H1 (cell line): ENCODE measurements around the gene LILRB2. TPM values are rescaled to one million over a fixed set of nuclear protein-coding genes. Genes with fewer than 3 reads are reported as not detected.
"Not testable (repeated sequence)": the region's sequence is repeated elsewhere in the genome, so short reads cannot be mapped to it uniquely, and the experiment has no call there.

Source experiments
- CTCF ChIA-PET: fragments of 300-600 bp; sonication (Branson Sonifier 250); formaldehyde crosslinking; loops from one replicate; lab custom pipeline; 2021; ENCODE audit not compliant: partially characterized antibody; lab: Charles Lee
- POLR2A ChIA-PET: fragments of 300-600 bp; sonication (Branson Sonifier 250); formaldehyde crosslinking; loops from one replicate; lab custom pipeline; 2021; ENCODE audit warnings: inconsistent platforms; ENCODE audit not compliant: partially characterized antibody; lab: Charles Lee
- DNase-seq, 2 experiments: peaks; one replicate each; pipeline versions ENCODE4 v3.0.0 to v3.0.0-alpha.2; 2010 to 2022; ENCODE audit warnings: low spot score in 2 of 2, low read depth in 1 of 2, mixed read lengths in 1 of 2
- FAIRE-seq: peaks from 2 replicates; lab custom pipeline; 2011; peaks lifted over from hg19 to GRCh38; lab: Jason Lieb, UNC
- H2AFZ ChIP-seq: 2 replicates; pipeline ENCODE4 v1.8.1; 2012; ENCODE audit warnings: low read length, inconsistent platforms
- H2AK5ac ChIP-seq: 2 replicates; pipeline ENCODE4 v1.6.1; 2013; ENCODE audit warnings: low read depth, low read length
- H2BK120ac ChIP-seq: replicated peaks from 2 replicates; pipeline ENCODE3; 2013; ENCODE audit warnings: low read depth, low read length, inconsistent platforms
- H2BK12ac ChIP-seq: 2 replicates; pipeline ENCODE4 v1.6.1; 2013; ENCODE audit warnings: low read depth, low read length
- H2BK15ac ChIP-seq: 2 replicates; pipeline ENCODE4 v1.6.1; 2013; ENCODE audit warnings: low read length
- H2BK20ac ChIP-seq: 2 replicates; pipeline ENCODE4 v1.6.1; 2013; ENCODE audit warnings: low read length
- H2BK5ac ChIP-seq: 2 replicates; pipeline ENCODE4 v1.6.1; 2013; ENCODE audit warnings: low read depth, low read length
- H3K14ac ChIP-seq: 2 replicates; pipeline ENCODE4 v1.6.1; 2013; ENCODE audit warnings: inconsistent platforms; ENCODE audit not compliant: insufficient read length
- H3K18ac ChIP-seq: 2 replicates; pipeline ENCODE4 v1.6.1; 2013; ENCODE audit warnings: low read length; ENCODE audit errors: extremely low read depth
- H3K23ac ChIP-seq: 2 replicates; pipeline ENCODE4 v1.6.1; 2013; ENCODE audit warnings: inconsistent platforms; ENCODE audit not compliant: insufficient read length
- H3K23me2 ChIP-seq: 2 replicates; pipeline ENCODE4 v1.6.1; 2013; ENCODE audit warnings: low read depth, low read length
- H3K27ac ChIP-seq: 2 replicates; pipeline ENCODE4 v1.6.1; 2011; ENCODE audit warnings: low read depth, low read length, inconsistent platforms
- H3K27me3 ChIP-seq, 4 experiments: replicated peaks in 1 of 4; 1 replicate in 1 of 4; 2 replicates in 3 of 4; pipeline versions ENCODE4 v1.6.1 to v1.8.1; 2011 to 2013; ENCODE audit warnings: low read length in 3 of 4, mild to moderate bottlenecking in 3 of 4, inconsistent platforms in 2 of 4, mixed read lengths in 2 of 4, moderate library complexity in 1 of 4; ENCODE audit not compliant: control insufficient read depth in 3 of 4, insufficient read depth in 3 of 4; ENCODE audit errors: extremely low read depth in 1 of 4
- H3K36me3 ChIP-seq, 4 experiments: 2 replicates each; pipeline versions ENCODE4 v1.6.1 to v1.8.1; 2011 to 2013; ENCODE audit warnings: mild to moderate bottlenecking in 4 of 4, low read length in 3 of 4, moderate library complexity in 2 of 4, control low read depth in 1 of 4, inconsistent platforms in 1 of 4; ENCODE audit not compliant: insufficient read depth in 4 of 4, control insufficient read depth in 2 of 4
- H3K4ac ChIP-seq: replicated peaks from 2 replicates; pipeline ENCODE3; 2013; ENCODE audit warnings: low read length, low read depth, mixed read lengths, inconsistent platforms; ENCODE audit not compliant: insufficient read length
- H3K4me1 ChIP-seq, 4 experiments: replicated peaks in 1 of 4; 1 replicate in 1 of 4; 2 replicates in 3 of 4; pipeline versions ENCODE4 v1.6.1 to v1.8.1; 2011 to 2013; ENCODE audit warnings: low read length in 3 of 4, inconsistent platforms in 2 of 4, mixed read lengths in 1 of 4; ENCODE audit not compliant: insufficient read depth in 4 of 4, control insufficient read depth in 3 of 4
- H3K4me2 ChIP-seq, 2 experiments: 2 replicates each; pipeline versions ENCODE4 v1.6.1 to v1.8.1; 2011 to 2013; ENCODE audit warnings: low read depth in 2 of 2, low read length in 2 of 2, control low read depth in 1 of 2, inconsistent platforms in 1 of 2, mild to moderate bottlenecking in 1 of 2; ENCODE audit not compliant: insufficient read depth in 1 of 2
- H3K4me3 ChIP-seq, 4 experiments: fragments of 200-600, 300-600 bp in 1 of 4; sonication (generic), shearing (Covaris generic), sonication (Bioruptor Twin) in 1 of 4; 2 replicates each; pipeline versions ENCODE4 v1.5.1 to v1.8.1; 2011 to 2016; ENCODE audit warnings: low read length in 4 of 4, low read depth in 3 of 4, control low read depth in 2 of 4, inconsistent platforms in 2 of 4, mild to moderate bottlenecking in 2 of 4, mixed read lengths in 1 of 4, moderate library complexity in 1 of 4; ENCODE audit not compliant: insufficient read depth in 2 of 4; ENCODE audit errors: extremely low read depth in 1 of 4
- H3K56ac ChIP-seq: replicated peaks from 2 replicates; pipeline ENCODE3; 2013; ENCODE audit warnings: low read depth, mild to moderate bottlenecking, mixed read lengths, low read length, inconsistent platforms; ENCODE audit not compliant: insufficient read length
- H3K79me1 ChIP-seq: 2 replicates; pipeline ENCODE4 v1.6.1; 2013; ENCODE audit warnings: low read depth, low read length, control low read depth
- H3K79me2 ChIP-seq, 2 experiments: 2 replicates each; pipeline versions ENCODE4 v1.6.1 to v1.8.1; 2012 to 2013; ENCODE audit warnings: low read length in 2 of 2, mild to moderate bottlenecking in 2 of 2, inconsistent platforms in 1 of 2; ENCODE audit not compliant: insufficient read depth in 2 of 2, control insufficient read depth in 1 of 2
- H3K9ac ChIP-seq, 4 experiments: replicated peaks in 1 of 4; 1 replicate in 1 of 4; 2 replicates in 3 of 4; pipeline versions ENCODE4 v1.6.1 to v1.8.1; 2011 to 2013; ENCODE audit warnings: low read depth in 3 of 4, low read length in 3 of 4, control low read depth in 2 of 4, mild to moderate bottlenecking in 2 of 4, moderate library complexity in 2 of 4, inconsistent platforms in 1 of 4; ENCODE audit errors: extremely low read depth in 1 of 4
- H3K9me3 ChIP-seq, 2 experiments: 2 replicates each; pipeline versions ENCODE4 v1.6.1 to v1.8.1; 2012 to 2013; ENCODE audit warnings: mild to moderate bottlenecking in 2 of 2, moderate library complexity in 2 of 2, control low read depth in 1 of 2, inconsistent platforms in 1 of 2, low read depth in 1 of 2, low read length in 1 of 2, mixed read lengths in 1 of 2; ENCODE audit not compliant: insufficient read depth in 2 of 2
- H4K20me1 ChIP-seq, 2 experiments: replicated peaks in 1 of 2; 2 replicates each; pipeline versions ENCODE3 to v1.8.1; 2011 to 2013; ENCODE audit warnings: inconsistent platforms in 2 of 2, low read length in 2 of 2, mild to moderate bottlenecking in 1 of 2; ENCODE audit not compliant: insufficient read depth in 2 of 2, control insufficient read depth in 1 of 2
- H4K5ac ChIP-seq: 2 replicates; pipeline ENCODE4 v1.6.1; 2013; ENCODE audit warnings: low read length, low read depth, mixed read lengths, inconsistent platforms; ENCODE audit not compliant: insufficient read length
- H4K8ac ChIP-seq: 2 replicates; pipeline ENCODE4 v1.8.0; 2013; ENCODE audit warnings: mild to moderate bottlenecking, moderate library complexity, low read length, inconsistent platforms; ENCODE audit not compliant: insufficient read depth; ENCODE audit errors: extremely low read depth
- H4K91ac ChIP-seq: replicated peaks from 2 replicates; pipeline ENCODE3; 2013; ENCODE audit warnings: low read length, mixed read lengths, inconsistent platforms; ENCODE audit not compliant: insufficient read length
- GABPA ChIP-seq: IDR thresholded peaks from 2 replicates; pipeline ENCODE4 v1.6.1; 2011; ENCODE audit warnings: mild to moderate bottlenecking, low read length, moderate library complexity, borderline replicate concordance; ENCODE audit not compliant: insufficient read depth
- HDAC6 ChIP-seq: IDR thresholded peaks from one replicate; pipeline ENCODE4 v1.7.1; 2012; ENCODE audit warnings: low read depth, mild to moderate bottlenecking, inconsistent platforms, low read length, moderate library complexity
- RBBP5 ChIP-seq: IDR thresholded peaks from 2 replicates; pipeline ENCODE4 v1.7.1; 2012; ENCODE audit warnings: low read depth, mild to moderate bottlenecking, inconsistent platforms, low read length, moderate library complexity, borderline replicate concordance
- TEAD4 ChIP-seq: IDR thresholded peaks from 2 replicates; pipeline ENCODE4 v1.6.1; 2012; ENCODE audit warnings: low read depth, low read length, inconsistent platforms, mixed read lengths
- WGBS, 2 experiments: shearing (Covaris generic) in 1 of 2; methylation state at CpG; one replicate each; pipeline versions ENCODE4 v1.1.6 to v1.1.7; 2013 to 2015; ENCODE audit warnings: low lambda C conversion rate in 2 of 2, mixed read lengths in 2 of 2, inconsistent platforms in 1 of 2, low coverage in 1 of 2, missing lambda C conversion rate in 1 of 2; ENCODE audit not compliant: insufficient replicate concordance in 2 of 2, insufficient coverage in 1 of 2, insufficient read length in 1 of 2; ENCODE audit errors: extremely low coverage in 1 of 2, missing lambda C conversion rate in 1 of 2; 5-methylcytosine and 5-hydroxymethylcytosine counted together
- polyA plus RNA-seq, 7 experiments: library from polyadenylated mRNA; depleted of rRNA in 3 of 7; stranded (reverse) in 5 of 7; unstranded in 2 of 7; fragments of >200 nt in 5 of 7; fragments of 200-250 nt in 2 of 7; gene quantifications; 1 replicate in 5 of 7; 2 replicates in 1 of 7; 4 replicates in 1 of 7; pipeline versions ENCODE4 v1.2.1 to v1.2.3, GENCODE V29; 2011 to 2013; ENCODE audit warnings: missing spikeins in 2 of 7, mixed read lengths in 2 of 7
- total RNA-seq: library from RNA; stranded (reverse); fragmentation: NEBNext Ultra II Directional; extraction: Animal tissue kit (Norgen Biotek cat#: 25700); gene quantifications from 2 replicates; pipeline ENCODE4 v1.2.1, GENCODE V29; 2021

LILRB2 gene
- total and polyA plus RNA-seq, 2 of the 8 experiments (the other 6 are each of a cell fraction or from before 2014, with no cell fraction given) = not detected

DNA sequence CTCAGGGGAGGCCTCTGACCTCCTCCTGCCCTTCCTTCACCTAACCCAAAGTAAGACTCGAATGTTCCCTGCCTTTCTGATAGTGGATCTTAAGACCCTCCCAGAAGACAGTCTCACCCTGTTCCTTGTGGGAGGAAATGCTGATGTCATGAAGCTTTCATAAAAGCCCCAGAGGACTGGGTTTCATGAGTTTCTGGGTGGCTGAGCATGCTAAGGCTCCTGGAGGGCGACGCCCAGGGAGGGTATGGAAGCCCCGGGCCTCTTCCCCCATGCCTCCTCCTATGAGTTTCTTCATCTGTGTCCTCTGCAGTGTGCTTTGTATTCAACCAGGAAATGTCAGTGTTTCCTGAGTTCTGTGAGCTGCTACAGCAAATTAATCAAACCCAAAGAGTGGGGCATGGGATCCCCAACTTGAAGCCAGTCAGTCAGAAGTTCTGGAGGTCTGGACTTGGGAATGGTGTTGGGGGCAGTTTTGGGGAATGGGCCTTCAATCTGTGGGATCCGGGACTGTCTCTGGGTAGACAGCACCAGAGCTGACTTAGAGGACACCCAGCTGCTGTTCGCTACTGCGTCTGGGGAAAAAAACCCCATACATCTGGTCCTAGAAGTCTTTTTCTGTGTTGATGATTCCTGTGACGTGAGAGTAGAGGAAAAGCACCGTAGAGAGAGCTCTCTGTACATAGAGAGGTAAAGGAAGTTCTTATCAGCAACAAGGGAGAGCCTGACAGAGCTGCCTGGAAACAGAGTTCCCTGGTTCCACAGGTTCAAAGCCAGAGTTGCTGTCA is 2.0 kb upstream of the LILRB2 start (continued):
- TF ChIP-seq GABPA = no peak
- TF ChIP-seq TEAD4 = no peak
- TF ChIP-seq RBBP5 = no peak
- TF ChIP-seq HDAC6 = no peak
- TF ChIP-seq, all 59 proteins: peak for 0

GRCh38 chr19:54281729-54282075 is 792 bp upstream of the LILRB2 start:
- H3K27me3 ChIP-seq, H2BK5ac ChIP-seq, H3K9me3 ChIP-seq, H3K4me2 ChIP-seq, H2BK15ac ChIP-seq, H2BK20ac ChIP-seq, H4K91ac ChIP-seq, H3K4me3 ChIP-seq, H2AFZ ChIP-seq, H4K5ac ChIP-seq, H3K18ac ChIP-seq, H3K56ac ChIP-seq, DNase-seq, POLR2A ChIA-PET, H3K27ac ChIP-seq, H3K4ac ChIP-seq, H2BK12ac ChIP-seq, H3K4me1 ChIP-seq, H3K36me3 ChIP-seq, H4K20me1 ChIP-seq, H3K9ac ChIP-seq, H2AK5ac ChIP-seq, FAIRE-seq, H3K23me2 ChIP-seq, H2BK120ac ChIP-seq, H4K8ac ChIP-seq, H3K79me1 ChIP-seq, H3K79me2 ChIP-seq, H3K23ac ChIP-seq, H3K14ac ChIP-seq: not testable (repeated sequence)
- WGBS, 2 experiments = 73% methylated on average over 5 of the region's 5 CpGs; no CpG with 5 or more reads in 1 of the 2 experiments
- CTCF ChIA-PET = interaction anchor here (1.8 kb wide), 1 partner anchor 16 kb away, joined by 5 read pairs; no protein-coding TSS in a partner anchor
